Activated CD8-positive, alpha-beta memory T cell treated with anti-CD3 and anti-CD28 coated beads, Interleukin-2, amount 10 ng/mL, durations not matched to agents 7 days and 5 days (primary cell): ENCODE measurements around the gene WFDC8. TPM values are rescaled to one million over a fixed set of nuclear protein-coding genes. Genes with fewer than 3 reads are reported as not detected.
"Not testable (repeated sequence)": the region's sequence is repeated elsewhere in the genome, so short reads cannot be mapped to it uniquely, and the experiment has no call there.

Experiments
- ATAC-seq: fragments of 150-1000 bp; cut with Tn5 transposase; one replicate; pipeline ENCODE4 v1.10.0; 2021; ENCODE audit warnings: moderate library complexity
- CTCF ChIA-PET: fragments of 350-600 bp; sonication (Branson Sonifier 250); formaldehyde crosslinking; loops from one replicate; lab custom pipeline; 2021; ENCODE audit warnings: antibody characterized with exemption; lab: Charles Lee
- DNase-seq: peaks from one replicate; pipeline ENCODE4 v3.0.0-alpha.2; 2020
- H3K27ac Mint-ChIP-seq: one replicate; pipeline ENCODE4 v1.8.0; 2021; ENCODE audit warnings: mild to moderate bottlenecking, mixed read lengths
- H3K27me3 Mint-ChIP-seq: one replicate; pipeline ENCODE4 v1.8.0; 2021; ENCODE audit warnings: mixed read lengths
- H3K36me3 Mint-ChIP-seq: one replicate; pipeline ENCODE4 v1.8.0; 2021; ENCODE audit warnings: mild to moderate bottlenecking, mixed read lengths
- H3K4me1 Mint-ChIP-seq: one replicate; pipeline ENCODE4 v1.8.0; 2021; ENCODE audit warnings: mixed read lengths
- H3K4me3 Mint-ChIP-seq: one replicate; pipeline ENCODE4 v1.8.0; 2021; ENCODE audit warnings: mild to moderate bottlenecking, moderate library complexity, mixed read lengths
- H3K9me3 Mint-ChIP-seq: one replicate; pipeline ENCODE4 v1.8.0; 2022; ENCODE audit warnings: low read depth, mixed read lengths
- total RNA-seq, 2 experiments: library from RNA; stranded (reverse); gene quantifications; one replicate each; pipeline ENCODE4 v1.2.3, GENCODE V29; 2021

The WFDC8 gene
- total RNA-seq = not detected

- H3K9me3 Mint-ChIP-seq = no peaks in the 10 kb centered on the region
- H3K4me1 Mint-ChIP-seq = no peaks in the 10 kb centered on the region
- no peak within 1 kb of the TSS for H3K4me3 Mint-ChIP-seq
- no peak for ATAC-seq
- H3K27ac Mint-ChIP-seq = no peak within 1 kb of the TSS
- H3K27me3 Mint-ChIP-seq = peaks cover 38% of the 10 kb centered on the region
- DNase-seq = no peak
- CTCF ChIA-PET = no interaction called here
- H3K36me3 Mint-ChIP-seq = no peaks in the 10 kb centered on the region
These were observed at the start of gene WFDC8 for GRCh38 chr20:45579184-45579583. TSS of gene WFDC8 (minus strand) at chr20:45579284. CDS start at chr20:45579247, 37 bp downstream.

- H3K36me3 Mint-ChIP-seq = no peaks in the 10 kb centered on the region
- ATAC-seq (no peak), DNase-seq (no peak)
- H3K27me3 Mint-ChIP-seq = peaks cover 25% of the 10 kb centered on the region
- H3K9me3 Mint-ChIP-seq = no peaks in the 10 kb centered on the region
- no peak overlapping the region for H3K4me3 Mint-ChIP-seq
- no peaks in the 10 kb centered on the region for H3K4me1 Mint-ChIP-seq
- CTCF ChIA-PET = no interaction called here
- H3K27ac Mint-ChIP-seq = no peak overlapping the region
These were observed 47.5 kb upstream of the WFDC8 start for GRCh38 chr20:45626540-45626939.

GRCh38 chr20:45621593-45621992 lies 42.5 kb upstream of the WFDC8 start:
- CTCF ChIA-PET = no interaction called here
- H3K27me3 Mint-ChIP-seq = peaks cover 23% of the 10 kb centered on the region
- no peak for DNase-seq
- H3K27ac Mint-ChIP-seq = no peak overlapping the region
- no peaks in the 10 kb centered on the region for H3K4me1 Mint-ChIP-seq
- no peaks in the 10 kb centered on the region for H3K36me3 Mint-ChIP-seq
- H3K9me3 Mint-ChIP-seq = no peaks in the 10 kb centered on the region
- ATAC-seq = no peak
- H3K4me3 Mint-ChIP-seq = no peak overlapping the region

GRCh38 chr20:45617591-45617990 lies 38.5 kb upstream of the WFDC8 start:
- Mint-ChIP-seq H3K27me3 (peaks cover 8% of the 10 kb centered on the region), H3K4me1 (no peaks in the 10 kb centered on the region), H3K27ac (no peak overlapping the region), H3K4me3 (no peak overlapping the region), H3K36me3 (no peaks in the 10 kb centered on the region), H3K9me3 (no peaks in the 10 kb centered on the region)
- DNase-seq (no peak), ATAC-seq (no peak)
- CTCF ChIA-PET = interaction anchor here (1.0 kb wide), 1 partner anchor 12 kb away, joined by 3 read pairs; the partner anchor contains the start of gene WFDC10A

- ATAC-seq = no peak
- Mint-ChIP-seq H3K9me3 (peaks cover under 1% of the 10 kb centered on the region), H3K36me3 (no peaks in the 10 kb centered on the region), H3K4me1 (peaks cover 6% of the 10 kb centered on the region), H3K27me3 (peaks cover 5% of the 10 kb centered on the region), H3K27ac (no peak overlapping the region), H3K4me3 (no peak overlapping the region)
- CTCF ChIA-PET = interaction anchor here (1.1 kb wide), 1 partner anchor 239 kb away, joined by 3 read pairs; no protein-coding TSS in a partner anchor
- no peak for DNase-seq
These were observed 33.2 kb upstream of the WFDC8 start for GRCh38 chr20:45612314-45612713.

GRCh38 chr20:45611054-45611453 lies 32.0 kb upstream of the WFDC8 start:
- H3K36me3 Mint-ChIP-seq = no peaks in the 10 kb centered on the region
- no peak for ATAC-seq
- peaks cover 5% of the 10 kb centered on the region for H3K9me3 Mint-ChIP-seq
- H3K27ac Mint-ChIP-seq = no peak overlapping the region
- no peak for DNase-seq
- H3K27me3 Mint-ChIP-seq = peaks cover 7% of the 10 kb centered on the region
- H3K4me3 Mint-ChIP-seq = no peak overlapping the region
- CTCF ChIA-PET = no interaction called here
- peaks cover 6% of the 10 kb centered on the region for H3K4me1 Mint-ChIP-seq

GRCh38 chr20:45607810-45608209 lies 28.7 kb upstream of the WFDC8 start:
- DNase-seq (no peak), ATAC-seq (no peak)
- no peak overlapping the region for H3K4me3 Mint-ChIP-seq
- H3K9me3 Mint-ChIP-seq = peaks cover 8% of the 10 kb centered on the region
- peaks cover 6% of the 10 kb centered on the region for H3K4me1 Mint-ChIP-seq
- H3K27ac Mint-ChIP-seq = no peak overlapping the region
- H3K27me3 Mint-ChIP-seq = peaks cover 20% of the 10 kb centered on the region
- CTCF ChIA-PET = no interaction called here
- H3K36me3 Mint-ChIP-seq = no peaks in the 10 kb centered on the region

- Mint-ChIP-seq H3K27ac (no peak overlapping the region), H3K4me1 (no peaks in the 10 kb centered on the region), H3K36me3 (no peaks in the 10 kb centered on the region), H3K4me3 (no peak overlapping the region), H3K27me3 (peaks cover 43% of the 10 kb centered on the region), H3K9me3 (no peaks in the 10 kb centered on the region)
- DNase-seq (no peak), ATAC-seq (no peak)
- CTCF ChIA-PET = interaction anchor here (1.7 kb wide), 1 partner anchor 176 kb away, joined by 6 read pairs; no protein-coding TSS in a partner anchor
These were observed 16.2 kb upstream of the WFDC8 start for GRCh38 chr20:45595235-45595634.

- Mint-ChIP-seq H3K27me3 (peaks cover 48% of the 10 kb centered on the region), H3K9me3 (no peaks in the 10 kb centered on the region), H3K4me1 (no peaks in the 10 kb centered on the region), H3K36me3 (no peaks in the 10 kb centered on the region), H3K4me3 (no peak overlapping the region), H3K27ac (no peak overlapping the region)
- CTCF ChIA-PET = interaction anchor here (1.8 kb wide), 1 partner anchor 177 kb away, joined by 10 read pairs; no protein-coding TSS in a partner anchor
- DNase-seq (no peak), ATAC-seq (no peak)
These were observed 14.4 kb upstream of the WFDC8 start for GRCh38 chr20:45593498-45593897.

- Mint-ChIP-seq H3K4me1 (no peaks in the 10 kb centered on the region), H3K9me3 (no peaks in the 10 kb centered on the region), H3K4me3 (no peak overlapping the region), H3K27me3 (peaks cover 46% of the 10 kb centered on the region), H3K36me3 (no peaks in the 10 kb centered on the region), H3K27ac (no peak overlapping the region)
- CTCF ChIA-PET = interaction anchor here (1.1 to 1.8 kb wide), 2 partner anchors 178 kb away, joined by 7 to 10 read pairs; no protein-coding TSS in a partner anchor
- DNase-seq = no peak
- ATAC-seq = peak; percentile 58
These were observed 13.6 kb upstream of the WFDC8 start for GRCh38 chr20:45592574-45593189.

GRCh38 chr20:45589725-45590124 lies 10.6 kb upstream of the WFDC8 start:
- no peak for ATAC-seq
- no peak overlapping the region for H3K27ac Mint-ChIP-seq
- CTCF ChIA-PET = interaction anchor here (1.7 kb wide), 1 partner anchor 181 kb away, joined by 6 read pairs; no protein-coding TSS in a partner anchor
- no peaks in the 10 kb centered on the region for H3K4me1 Mint-ChIP-seq
- H3K4me3 Mint-ChIP-seq = no peak overlapping the region
- H3K9me3 Mint-ChIP-seq = no peaks in the 10 kb centered on the region
- DNase-seq = no peak
- H3K36me3 Mint-ChIP-seq = no peaks in the 10 kb centered on the region
- H3K27me3 Mint-ChIP-seq = peaks cover 35% of the 10 kb centered on the region

GRCh38 chr20:45588800-45589199 lies 9.7 kb upstream of the WFDC8 start:
- no peak overlapping the region for H3K4me3 Mint-ChIP-seq
- DNase-seq (no peak), ATAC-seq (no peak)
- H3K27me3 Mint-ChIP-seq = peaks cover 27% of the 10 kb centered on the region
- H3K4me1 Mint-ChIP-seq = no peaks in the 10 kb centered on the region
- CTCF ChIA-PET = interaction anchor here (1.7 kb wide), 1 partner anchor 182 kb away, joined by 6 read pairs; no protein-coding TSS in a partner anchor
- H3K9me3 Mint-ChIP-seq = no peaks in the 10 kb centered on the region
- no peaks in the 10 kb centered on the region for H3K36me3 Mint-ChIP-seq
- no peak overlapping the region for H3K27ac Mint-ChIP-seq

- H3K27me3 Mint-ChIP-seq = peaks cover 25% of the 10 kb centered on the region
- H3K4me1 Mint-ChIP-seq, H3K9me3 Mint-ChIP-seq, ATAC-seq, CTCF ChIA-PET, H3K27ac Mint-ChIP-seq, H3K4me3 Mint-ChIP-seq, DNase-seq, H3K36me3 Mint-ChIP-seq: not testable (repeated sequence)
These were observed 6.9 kb upstream of the WFDC8 start for GRCh38 chr20:45585986-45586385.

- H3K4me1 Mint-ChIP-seq, H3K27ac Mint-ChIP-seq, CTCF ChIA-PET, DNase-seq, H3K36me3 Mint-ChIP-seq, H3K4me3 Mint-ChIP-seq, H3K9me3 Mint-ChIP-seq, ATAC-seq: not testable (repeated sequence)
- H3K27me3 Mint-ChIP-seq = peaks cover 35% of the 10 kb centered on the region
These were observed 5.2 kb upstream of the WFDC8 start for GRCh38 chr20:45584294-45584693.
